ENCODE data around the gene CORO2B. TPM values are rescaled to one million over a fixed set of nuclear protein-coding genes. Genes with fewer than 3 reads are reported as not detected.

CORO2B gene
- total and polyA plus RNA-seq, 9 of the 15 experiments (the other 6 are each of a cell fraction or from before 2014, with no cell fraction given), result not detected

GRCh38 chr15:68558318-68559305, 20.2 kb upstream of the CORO2B start:
- ChIA-PET CTCF (ENCODE audit: low intra/inter-chr PET ratio) (interaction anchor here (0.5 to 1.9 kb wide), 5 partner anchors 12 to 116 kb away, joined by 3 to 8 read pairs (median 3); no protein-coding TSS in a partner anchor), POLR2A (no interaction called here)
- H3K27ac ChIP-seq (ENCODE audit: extremely low read depth, low read depth, low read length), result no peak overlapping the region
- in situ Hi-C loops (cut with MboI), result loop anchor here (5.0 kb wide), 1 partner anchor 319 kb away; no protein-coding TSS in a partner anchor
- H3K4me1 ChIP-seq (replicated peaks in 1 of 2; ENCODE audit: control insufficient read depth in 2 of 2, insufficient read depth in 2 of 2, low read length in 2 of 2), result peaks cover 0 to 7% of the 10 kb centered on the region in 2 experiments; a peak in 2 of 5 replicates
- no peaks in the 10 kb centered on the region for H3K9me3 ChIP-seq (replicated peaks; ENCODE audit: control insufficient read depth, insufficient read depth, low read depth, low read length)
- no peak overlapping the region for H3K4me3 ChIP-seq
- no peak overlapping the region for H3K9ac ChIP-seq (ENCODE audit: insufficient read depth in 1 of 2, low read depth in 2 of 2, low read length in 2 of 2)
- H3K36me3 ChIP-seq (ENCODE audit: control insufficient read depth, insufficient read depth, low read length), result no peaks in the 10 kb centered on the region
- ATAC-seq (no peak), FAIRE-seq (no peak), DNase-seq (ENCODE audit: extremely low read depth in 1 of 4, low spot score in 3 of 4) (no peak)
- H2AFZ ChIP-seq (ENCODE audit: low read depth, low read length), result no peak overlapping the region
- H3K27me3 ChIP-seq (ENCODE audit: control insufficient read depth in 2 of 2, insufficient read depth in 2 of 2, low read length in 2 of 2), result peaks cover 2 to 45% of the 10 kb centered on the region in 2 experiments; a peak in 3 of 5 replicates
- WGBS (ENCODE audit: insufficient coverage, low coverage, missing lambda C conversion rate), result 13% methylated on average over 29 of the region's 30 CpGs
- no peaks in the 10 kb centered on the region for H3K9me1 ChIP-seq (ENCODE audit: control insufficient read depth, insufficient read depth, low read length)
- BruUV-seq (replicated peaks), result no TSS peak
- peaks cover 20% of the 10 kb centered on the region for H4K20me1 ChIP-seq (replicated peaks; ENCODE audit: control insufficient read depth, insufficient read depth, low read length)
- H3K4me2 ChIP-seq (ENCODE audit: insufficient read depth, low read length), result no peak overlapping the region
- TF ChIP-seq HMGXB4 (CRISPR knock-in tag; IDR thresholded peaks at IDR 0.05) (no peak), ZNF431 (CRISPR knock-in tag; IDR thresholded peaks at IDR 0.05) (no peak), PRMT5 (CRISPR knock-in tag; IDR thresholded peaks at IDR 0.05) (no peak), CTBP1 (IDR thresholded peaks at IDR 0.05; ENCODE audit: borderline replicate concordance) (no peak), MITF (IDR thresholded peaks at IDR 0.05) (no peak)
- TF ChIP-seq, protein P1, sequence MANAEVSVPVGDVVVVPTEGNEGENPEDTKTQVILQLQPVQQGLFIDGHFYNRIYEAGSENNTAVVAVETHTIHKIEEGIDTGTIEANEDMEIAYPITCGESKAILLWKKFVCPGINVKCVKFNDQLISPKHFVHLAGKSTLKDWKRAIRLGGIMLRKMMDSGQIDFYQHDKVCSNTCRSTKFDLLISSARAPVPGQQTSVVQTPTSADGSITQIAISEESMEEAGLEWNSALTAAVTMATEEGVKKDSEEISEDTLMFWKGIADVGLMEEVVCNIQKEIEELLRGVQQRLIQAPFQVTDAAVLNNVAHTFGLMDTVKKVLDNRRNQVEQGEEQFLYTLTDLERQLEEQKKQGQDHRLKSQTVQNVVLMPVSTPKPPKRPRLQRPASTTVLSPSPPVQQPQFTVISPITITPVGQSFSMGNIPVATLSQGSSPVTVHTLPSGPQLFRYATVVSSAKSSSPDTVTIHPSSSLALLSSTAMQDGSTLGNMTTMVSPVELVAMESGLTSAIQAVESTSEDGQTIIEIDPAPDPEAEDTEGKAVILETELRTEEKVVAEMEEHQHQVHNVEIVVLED (CRISPR knock-in tag; IDR thresholded peaks at IDR 0.05), result no peak
- H3K79me2 ChIP-seq (ENCODE audit: control insufficient read depth, insufficient read depth, low read length), result no peaks in the 10 kb centered on the region
- intact Hi-C loops (cut with micrococcal nuclease), result loop anchor here (1.0 to 10.0 kb wide), 2 partner anchors 93 to 176 kb away; no protein-coding TSS in a partner anchor

Measured in K562 (cell line).